GM21515 (cell line): ENCODE measurements around the gene ZNF891.

Experiments used
- ATAC-seq: cut with Tn5 transposase; IDR thresholded peaks from one replicate; pipeline ENCODE4 v1.9.1; 2021; ENCODE audit not compliant: unreplicated experiment

The ZNF891 gene

GRCh38 chr12:133063556-133063955 lies 66.5 kb downstream of the ZNF891 start:
- ATAC-seq = no peak

GRCh38 chr12:133061954-133062353 lies 68.1 kb downstream of the ZNF891 start:
- no peak for ATAC-seq

DNA sequence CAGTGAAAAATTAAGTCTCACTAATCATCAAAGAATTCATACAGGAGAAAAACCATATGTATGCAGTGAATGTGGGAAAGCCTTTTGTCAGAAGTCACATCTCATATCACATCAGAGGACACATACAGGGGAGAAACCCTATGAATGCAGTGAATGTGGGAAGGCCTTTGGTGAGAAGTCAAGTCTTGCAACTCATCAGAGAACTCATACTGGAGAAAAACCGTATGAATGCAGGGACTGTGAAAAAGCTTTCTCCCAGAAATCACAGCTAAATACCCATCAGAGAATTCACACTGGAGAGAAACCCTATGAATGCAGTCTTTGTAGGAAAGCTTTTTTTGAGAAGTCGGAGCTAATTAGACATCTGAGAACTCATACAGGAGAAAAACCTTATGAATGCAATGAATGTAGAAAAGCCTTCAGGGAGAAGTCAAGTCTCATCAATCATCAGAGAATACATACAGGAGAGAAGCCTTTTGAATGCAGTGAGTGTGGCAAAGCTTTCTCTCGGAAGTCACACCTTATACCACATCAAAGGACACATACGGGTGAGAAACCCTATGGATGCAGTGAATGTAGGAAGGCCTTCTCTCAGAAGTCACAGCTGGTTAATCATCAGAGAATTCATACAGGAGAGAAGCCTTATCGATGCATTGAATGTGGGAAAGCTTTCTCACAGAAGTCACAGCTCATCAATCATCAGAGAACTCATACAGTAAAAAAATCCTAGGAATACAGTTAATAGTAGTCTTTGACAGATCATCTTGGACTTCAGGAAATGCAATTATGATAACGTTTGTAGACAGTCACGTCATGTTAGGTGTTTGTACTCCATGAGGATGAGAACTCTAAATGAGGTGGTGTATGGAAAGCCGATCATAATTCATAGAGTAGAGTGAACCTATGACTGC lies 71.6 kb downstream of the ZNF891 start:
- no peak for ATAC-seq

- no peak for ATAC-seq
These were observed 72.6 kb downstream of the ZNF891 start for GRCh38 chr12:133057446-133057845.
